Liver (tissue), 3 donors: Measurements from ENCODE around the gene GRIN2A.

ENCODE experiments used
- ATF3 ChIP-seq: IDR thresholded peaks from 2 replicates; pipeline ENCODE4 v1.6.1; 2016; ENCODE audit warnings: antibody characterized with exemption
- EGR1 ChIP-seq, 2 donors: IDR thresholded peaks; 2 replicates each; pipeline ENCODE4 v1.6.1; 2016 to 2018; ENCODE audit warnings: antibody characterized with exemption in 2 of 2, low read depth in 2 of 2
- FOXA1 ChIP-seq: IDR thresholded peaks from 2 replicates; pipeline ENCODE4 v1.6.1; 2016; ENCODE audit warnings: antibody characterized with exemption
- GABPA ChIP-seq, 2 donors: IDR thresholded peaks in 1 of 2; conservative IDR thresholded peaks in 1 of 2; 2 replicates each; pipeline ENCODE4 v1.6.1; 2016; ENCODE audit warnings: antibody characterized with exemption in 2 of 2, mild to moderate bottlenecking in 1 of 2, moderate library complexity in 1 of 2
- JUND ChIP-seq, 2 donors: IDR thresholded peaks; 2 replicates each; pipeline ENCODE4 v1.6.1; 2016; ENCODE audit warnings: antibody characterized with exemption in 2 of 2
- MAX ChIP-seq: IDR thresholded peaks from 2 replicates; pipeline ENCODE4 v1.6.1; 2016; ENCODE audit warnings: antibody characterized with exemption
- NR2F2 ChIP-seq: IDR thresholded peaks from 2 replicates; pipeline ENCODE4 v1.6.1; 2016; ENCODE audit warnings: antibody characterized with exemption
- RAD21 ChIP-seq, 2 donors: IDR thresholded peaks; 2 replicates each; pipeline ENCODE4 v1.6.1; 2016; ENCODE audit warnings: antibody characterized with exemption in 2 of 2, mild to moderate bottlenecking in 2 of 2
- REST ChIP-seq: IDR thresholded peaks from 2 replicates; pipeline ENCODE4 v1.6.1; 2016; ENCODE audit warnings: antibody characterized with exemption, mild to moderate bottlenecking
- RXRA ChIP-seq, 2 donors: IDR thresholded peaks; 2 replicates each; pipeline ENCODE4 v1.6.1; 2017 to 2018; ENCODE audit warnings: antibody characterized with exemption in 2 of 2, mild to moderate bottlenecking in 1 of 2
- TAF1 ChIP-seq: conservative IDR thresholded peaks from 2 replicates; pipeline ENCODE4 v1.6.1; 2016; ENCODE audit warnings: antibody characterized with exemption, mild to moderate bottlenecking
- YY1 ChIP-seq: IDR thresholded peaks from 2 replicates; pipeline ENCODE4 v1.6.1; 2016; ENCODE audit warnings: antibody characterized with exemption, mild to moderate bottlenecking
- TF ChIP-seq, protein P1 (sequence below): fragments of 150-350 bp; IDR thresholded peaks from 2 replicates; pipeline ENCODE4 v1.5.1; 2017; ENCODE audit warnings: improper control_type of control experiment, low read depth, low read length; ENCODE audit not compliant: missing input control
- TF ChIP-seq, protein P2 (sequence below): IDR thresholded peaks from 2 replicates; pipeline ENCODE4 v1.6.1; 2016; ENCODE audit warnings: antibody characterized with exemption
- donor health status: healthy.
- donor health status: healthy.

- TF ChIP-seq GABPA (IDR thresholded peaks at IDR 0.05 in 1 of 2, conservative IDR thresholded peaks at IDR 0.05 in 1 of 2) (no peak), EGR1 (IDR thresholded peaks at IDR 0.05; ENCODE audit: low read depth in 2 of 2) (no peak), TAF1 (no peak), REST (no peak), RAD21 (IDR thresholded peaks at IDR 0.05) (no peak), JUND (IDR thresholded peaks at IDR 0.05) (no peak), NR2F2 (no peak), MAX (no peak), ATF3 (no peak), YY1 (no peak), FOXA1 (no peak), RXRA (IDR thresholded peaks at IDR 0.05) (no peak)
- TF ChIP-seq, protein P1, sequence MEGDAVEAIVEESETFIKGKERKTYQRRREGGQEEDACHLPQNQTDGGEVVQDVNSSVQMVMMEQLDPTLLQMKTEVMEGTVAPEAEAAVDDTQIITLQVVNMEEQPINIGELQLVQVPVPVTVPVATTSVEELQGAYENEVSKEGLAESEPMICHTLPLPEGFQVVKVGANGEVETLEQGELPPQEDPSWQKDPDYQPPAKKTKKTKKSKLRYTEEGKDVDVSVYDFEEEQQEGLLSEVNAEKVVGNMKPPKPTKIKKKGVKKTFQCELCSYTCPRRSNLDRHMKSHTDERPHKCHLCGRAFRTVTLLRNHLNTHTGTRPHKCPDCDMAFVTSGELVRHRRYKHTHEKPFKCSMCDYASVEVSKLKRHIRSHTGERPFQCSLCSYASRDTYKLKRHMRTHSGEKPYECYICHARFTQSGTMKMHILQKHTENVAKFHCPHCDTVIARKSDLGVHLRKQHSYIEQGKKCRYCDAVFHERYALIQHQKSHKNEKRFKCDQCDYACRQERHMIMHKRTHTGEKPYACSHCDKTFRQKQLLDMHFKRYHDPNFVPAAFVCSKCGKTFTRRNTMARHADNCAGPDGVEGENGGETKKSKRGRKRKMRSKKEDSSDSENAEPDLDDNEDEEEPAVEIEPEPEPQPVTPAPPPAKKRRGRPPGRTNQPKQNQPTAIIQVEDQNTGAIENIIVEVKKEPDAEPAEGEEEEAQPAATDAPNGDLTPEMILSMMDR = no peak
- TF ChIP-seq, protein P2, sequence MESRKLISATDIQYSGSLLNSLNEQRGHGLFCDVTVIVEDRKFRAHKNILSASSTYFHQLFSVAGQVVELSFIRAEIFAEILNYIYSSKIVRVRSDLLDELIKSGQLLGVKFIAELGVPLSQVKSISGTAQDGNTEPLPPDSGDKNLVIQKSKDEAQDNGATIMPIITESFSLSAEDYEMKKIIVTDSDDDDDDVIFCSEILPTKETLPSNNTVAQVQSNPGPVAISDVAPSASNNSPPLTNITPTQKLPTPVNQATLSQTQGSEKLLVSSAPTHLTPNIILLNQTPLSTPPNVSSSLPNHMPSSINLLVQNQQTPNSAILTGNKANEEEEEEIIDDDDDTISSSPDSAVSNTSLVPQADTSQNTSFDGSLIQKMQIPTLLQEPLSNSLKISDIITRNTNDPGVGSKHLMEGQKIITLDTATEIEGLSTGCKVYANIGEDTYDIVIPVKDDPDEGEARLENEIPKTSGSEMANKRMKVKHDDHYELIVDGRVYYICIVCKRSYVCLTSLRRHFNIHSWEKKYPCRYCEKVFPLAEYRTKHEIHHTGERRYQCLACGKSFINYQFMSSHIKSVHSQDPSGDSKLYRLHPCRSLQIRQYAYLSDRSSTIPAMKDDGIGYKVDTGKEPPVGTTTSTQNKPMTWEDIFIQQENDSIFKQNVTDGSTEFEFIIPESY = no peak
These were observed 59.7 kb downstream of the GRIN2A start for GRCh38 chr16:10122546-10122945.
